Osteoblast (primary cell): ENCODE data around the gene HS1BP3. TPM values are rescaled to one million over a fixed set of nuclear protein-coding genes. Genes with fewer than 3 reads are reported as not detected.
A peak's percentile ranks its signal among the peaks of the same experiment; 100 is the strongest.

Experiments used
- DNase-seq: peaks from one replicate; pipeline ENCODE4 v3.0.0; 2011; ENCODE audit warnings: low spot score, mixed read lengths; ENCODE audit not compliant: insufficient read length; ENCODE audit errors: missing footprints
- H2AFZ ChIP-seq: 2 replicates; pipeline ENCODE4 v1.6.0; 2011; ENCODE audit warnings: mild to moderate bottlenecking, low read length
- H3K27ac ChIP-seq: 2 replicates; pipeline ENCODE4 v1.5.1; 2011; ENCODE audit warnings: mild to moderate bottlenecking, low read depth, low read length, moderate library complexity
- H3K27me3 ChIP-seq: 2 replicates; pipeline ENCODE4 v1.6.0; 2012; ENCODE audit warnings: mild to moderate bottlenecking, control low read depth, inconsistent platforms, low read length, moderate library complexity; ENCODE audit not compliant: insufficient read depth
- H3K36me3 ChIP-seq: 2 replicates; pipeline ENCODE4 v1.5.1; 2011; ENCODE audit warnings: mild to moderate bottlenecking, low read length, control low read depth, moderate library complexity; ENCODE audit not compliant: insufficient read depth
- H3K4me1 ChIP-seq: 2 replicates; pipeline ENCODE4 v1.5.1; 2011; ENCODE audit warnings: mild to moderate bottlenecking, low read length, control low read depth, moderate library complexity; ENCODE audit not compliant: insufficient read depth
- H3K4me2 ChIP-seq: 2 replicates; pipeline ENCODE4 v1.6.0; 2011; ENCODE audit warnings: mild to moderate bottlenecking, low read length; ENCODE audit not compliant: insufficient read depth
- H3K4me3 ChIP-seq: fragments of 200-600 bp; sonication (generic); 3 replicates; pipeline ENCODE4 v1.5.1; 2012; ENCODE audit warnings: mild to moderate bottlenecking, low read length, inconsistent platforms; ENCODE audit not compliant: insufficient read depth
- H3K79me2 ChIP-seq: 2 replicates; pipeline ENCODE4 v1.6.0; 2012; ENCODE audit warnings: mild to moderate bottlenecking, low read length, control low read depth, inconsistent platforms; ENCODE audit not compliant: insufficient read depth
- H3K9me3 ChIP-seq: 2 replicates; pipeline ENCODE4 v1.5.1; 2011; ENCODE audit warnings: low read depth, low read length, control low read depth
- H4K20me1 ChIP-seq: 2 replicates; pipeline ENCODE4 v1.6.0; 2012; ENCODE audit warnings: mild to moderate bottlenecking, low read length, control low read depth; ENCODE audit not compliant: insufficient read depth
- total RNA-seq: library from RNA; depleted of rRNA; stranded (reverse); fragments of >200 nt; gene quantifications from 2 replicates; pipeline ENCODE4 v1.2.3, GENCODE V29; 2012
- TF ChIP-seq, protein P1 (sequence below): IDR thresholded peaks from 2 replicates; pipeline ENCODE4 v1.5.1; 2011; ENCODE audit warnings: mild to moderate bottlenecking, low read depth, low read length, moderate library complexity; ENCODE audit errors: extremely low read depth

Gene HS1BP3, protein sequence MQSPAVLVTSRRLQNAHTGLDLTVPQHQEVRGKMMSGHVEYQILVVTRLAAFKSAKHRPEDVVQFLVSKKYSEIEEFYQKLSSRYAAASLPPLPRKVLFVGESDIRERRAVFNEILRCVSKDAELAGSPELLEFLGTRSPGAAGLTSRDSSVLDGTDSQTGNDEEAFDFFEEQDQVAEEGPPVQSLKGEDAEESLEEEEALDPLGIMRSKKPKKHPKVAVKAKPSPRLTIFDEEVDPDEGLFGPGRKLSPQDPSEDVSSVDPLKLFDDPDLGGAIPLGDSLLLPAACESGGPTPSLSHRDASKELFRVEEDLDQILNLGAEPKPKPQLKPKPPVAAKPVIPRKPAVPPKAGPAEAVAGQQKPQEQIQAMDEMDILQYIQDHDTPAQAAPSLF
- 47.4 and 47.8 TPM in 2 replicates for total RNA-seq

DNA sequence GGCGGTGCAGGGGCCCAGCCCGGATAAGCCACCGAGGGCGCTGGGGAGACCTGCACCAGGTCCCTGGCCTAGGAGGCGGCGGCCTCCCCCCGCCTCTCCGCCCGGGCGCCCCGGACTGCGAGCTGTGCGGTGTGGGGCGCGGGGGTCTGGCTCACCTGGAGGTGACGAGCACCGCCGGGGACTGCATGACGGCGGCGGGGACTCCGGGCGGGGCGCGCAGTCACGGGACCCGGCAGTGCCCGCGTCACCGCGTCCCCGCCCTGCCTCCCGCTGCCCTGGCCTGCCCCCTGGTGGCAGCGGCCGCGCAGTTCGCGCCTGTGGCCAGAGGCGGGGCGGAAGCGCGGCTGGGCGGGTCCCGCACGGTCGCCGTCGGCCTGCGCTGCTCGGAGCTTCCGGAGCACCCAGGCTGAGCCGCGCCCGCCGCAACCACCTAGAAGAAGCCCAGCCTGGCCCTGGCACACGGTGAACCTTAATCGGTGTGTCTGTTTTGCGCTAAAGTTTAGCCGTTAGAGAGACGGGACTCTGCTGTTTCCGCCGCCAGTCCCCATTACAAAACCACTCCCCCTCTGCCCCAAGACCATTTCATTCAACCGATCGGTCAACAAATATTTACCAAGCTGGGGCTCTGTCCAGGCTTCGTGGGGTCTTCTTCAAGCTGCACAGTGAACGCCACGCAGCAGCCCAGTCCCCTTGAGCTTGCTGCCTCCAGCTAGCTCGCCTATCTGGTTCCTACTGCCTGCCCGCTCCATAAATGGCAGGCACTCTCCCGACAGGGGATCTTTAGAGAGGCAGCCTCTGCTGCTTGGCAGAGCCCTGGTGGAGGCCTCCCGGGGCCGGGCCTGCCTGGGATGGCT is at the start of gene HS1BP3:
HS1BP3 (minus strand) TSS at position 222 of the 854 bp plus-strand sequence; CDS start at position 187, 35 bp downstream.
- H3K4me3 ChIP-seq = peak within 1 kb of the TSS; percentile 89
- H3K36me3 ChIP-seq = no peaks in the 10 kb centered on the region
- H2AFZ ChIP-seq = peak within 1 kb of the TSS; percentile 98
- H3K4me2 ChIP-seq = peak within 1 kb of the TSS; percentile 90
- H3K4me1 ChIP-seq = peaks cover 15% of the 10 kb centered on the region
- peak; percentile 99 for DNase-seq
- H4K20me1 ChIP-seq = peaks cover 18% of the 10 kb centered on the region
- no peaks in the 10 kb centered on the region for H3K9me3 ChIP-seq
- peaks cover 12% of the 10 kb centered on the region for H3K27me3 ChIP-seq
- TF ChIP-seq, protein P1, sequence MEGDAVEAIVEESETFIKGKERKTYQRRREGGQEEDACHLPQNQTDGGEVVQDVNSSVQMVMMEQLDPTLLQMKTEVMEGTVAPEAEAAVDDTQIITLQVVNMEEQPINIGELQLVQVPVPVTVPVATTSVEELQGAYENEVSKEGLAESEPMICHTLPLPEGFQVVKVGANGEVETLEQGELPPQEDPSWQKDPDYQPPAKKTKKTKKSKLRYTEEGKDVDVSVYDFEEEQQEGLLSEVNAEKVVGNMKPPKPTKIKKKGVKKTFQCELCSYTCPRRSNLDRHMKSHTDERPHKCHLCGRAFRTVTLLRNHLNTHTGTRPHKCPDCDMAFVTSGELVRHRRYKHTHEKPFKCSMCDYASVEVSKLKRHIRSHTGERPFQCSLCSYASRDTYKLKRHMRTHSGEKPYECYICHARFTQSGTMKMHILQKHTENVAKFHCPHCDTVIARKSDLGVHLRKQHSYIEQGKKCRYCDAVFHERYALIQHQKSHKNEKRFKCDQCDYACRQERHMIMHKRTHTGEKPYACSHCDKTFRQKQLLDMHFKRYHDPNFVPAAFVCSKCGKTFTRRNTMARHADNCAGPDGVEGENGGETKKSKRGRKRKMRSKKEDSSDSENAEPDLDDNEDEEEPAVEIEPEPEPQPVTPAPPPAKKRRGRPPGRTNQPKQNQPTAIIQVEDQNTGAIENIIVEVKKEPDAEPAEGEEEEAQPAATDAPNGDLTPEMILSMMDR = peak; percentile 59
- H3K79me2 ChIP-seq = peaks cover 47% of the 10 kb centered on the region
- H3K27ac ChIP-seq = peak within 1 kb of the TSS; percentile 85

DNA sequence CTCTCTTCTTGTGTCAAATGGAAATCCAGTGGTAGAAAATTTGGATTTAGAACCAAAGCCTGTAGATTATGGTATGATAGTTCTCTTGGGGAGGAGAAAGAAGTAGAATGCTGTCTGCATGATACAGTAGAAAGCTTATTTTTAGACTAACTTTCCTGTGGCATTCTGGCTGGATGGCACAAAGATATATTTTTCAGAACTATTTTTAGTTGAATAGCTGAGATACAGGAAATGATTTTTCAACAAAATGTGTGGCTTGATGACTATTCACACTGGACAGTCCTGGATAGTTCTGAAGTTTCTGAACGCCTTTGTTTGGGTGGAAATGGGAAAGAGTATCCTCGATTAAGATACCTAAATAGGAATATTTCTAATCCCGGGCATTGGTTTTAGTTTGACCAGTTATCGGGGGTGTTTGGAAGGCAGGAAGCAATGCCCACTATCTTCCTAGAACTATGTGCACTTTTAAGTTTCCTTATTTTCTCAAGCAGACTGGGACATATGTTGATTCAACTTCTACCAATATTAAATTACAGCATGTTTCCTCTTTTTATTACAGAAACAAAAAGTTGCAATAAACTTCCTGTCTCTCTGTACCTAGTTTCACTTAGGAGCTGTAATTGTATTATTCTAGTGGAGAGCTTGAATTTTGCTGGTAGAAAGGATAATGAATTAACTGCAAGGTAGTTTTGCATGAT is 48.2 kb upstream of the HS1BP3 start:
- Histone ChIP-seq H3K36me3 (no peaks in the 10 kb centered on the region), H2AFZ (no peak overlapping the region), H3K27ac (no peak overlapping the region), H3K4me2 (peak overlapping the region; percentile 41), H3K27me3 (no peaks in the 10 kb centered on the region), H3K79me2 (no peaks in the 10 kb centered on the region), H3K4me3 (peak overlapping the region; percentile 35), H3K4me1 (peaks cover 13% of the 10 kb centered on the region), H4K20me1 (no peaks in the 10 kb centered on the region), H3K9me3 (no peaks in the 10 kb centered on the region)
- peak; percentile 69 for DNase-seq
- TF ChIP-seq, protein P1 = no peak

DNA sequence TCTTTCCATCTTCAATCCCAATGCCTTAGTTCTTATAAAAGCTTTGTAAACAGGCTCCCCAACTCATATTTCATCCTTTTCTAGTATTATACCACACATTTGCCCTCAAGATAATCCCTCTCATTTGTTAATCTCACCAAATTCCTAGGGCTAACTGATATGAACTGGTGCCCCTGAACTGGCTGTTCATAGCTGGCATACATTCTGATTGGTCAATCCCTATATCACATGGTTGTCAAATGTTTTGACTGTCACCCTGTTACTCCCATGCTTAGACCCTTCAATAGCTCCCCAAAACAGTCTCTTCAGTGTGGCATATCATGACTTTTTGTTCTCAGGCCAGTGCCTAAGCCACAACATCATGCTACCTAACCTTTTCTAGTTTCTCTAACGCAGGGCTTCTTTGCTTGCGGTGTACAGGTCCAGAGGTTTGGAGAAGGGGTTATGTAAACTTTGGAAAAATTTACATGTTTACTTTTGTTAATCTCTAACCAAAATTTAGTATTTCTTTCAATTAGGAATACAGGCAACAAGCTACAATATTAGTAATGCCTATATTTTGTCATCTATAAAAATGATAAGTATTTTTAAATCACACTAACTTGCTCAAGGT is 46.5 kb upstream of the HS1BP3 start:
- no peaks in the 10 kb centered on the region for H3K9me3 ChIP-seq
- H2AFZ ChIP-seq = no peak overlapping the region
- no peak for DNase-seq
- H3K27me3 ChIP-seq = no peaks in the 10 kb centered on the region
- H3K36me3 ChIP-seq = no peaks in the 10 kb centered on the region
- H3K4me3 ChIP-seq = no peak overlapping the region
- no peak overlapping the region for H3K4me2 ChIP-seq
- H4K20me1 ChIP-seq = no peaks in the 10 kb centered on the region
- TF ChIP-seq, protein P1 = no peak
- no peak overlapping the region for H3K27ac ChIP-seq
- peaks cover 13% of the 10 kb centered on the region for H3K4me1 ChIP-seq
- no peaks in the 10 kb centered on the region for H3K79me2 ChIP-seq
